Activated naive CD8-positive, alpha-beta T cell treated with anti-CD3 and anti-CD28 coated beads, Interleukin-2, amount 50 U/mL, for 24 hours (primary cell): ENCODE measurements around the gene MKLN1.

Experiments
- ATAC-seq: fragments of 150-1000 bp; cut with Tn5 transposase; one replicate; pipeline ENCODE4 v1.10.0; 2021
- DNase-seq: peaks from one replicate; pipeline ENCODE4 v3.0.0; 2021
- H3K27ac Mint-ChIP-seq: one replicate; pipeline ENCODE4 v1.8.0; 2021; ENCODE audit warnings: mild to moderate bottlenecking, mixed read lengths
- H3K27me3 Mint-ChIP-seq: one replicate; pipeline ENCODE4 v1.8.0; 2021; ENCODE audit warnings: mixed read lengths
- H3K36me3 Mint-ChIP-seq: one replicate; pipeline ENCODE4 v1.8.0; 2021; ENCODE audit warnings: low read depth, mixed read lengths
- H3K4me1 Mint-ChIP-seq: one replicate; pipeline ENCODE4 v1.8.0; 2021; ENCODE audit warnings: mixed read lengths
- H3K4me3 Mint-ChIP-seq: one replicate; pipeline ENCODE4 v1.8.0; 2021; ENCODE audit warnings: mild to moderate bottlenecking, moderate library complexity, mixed read lengths
- H3K9me3 Mint-ChIP-seq: one replicate; pipeline ENCODE4 v1.8.0; 2021; ENCODE audit warnings: mixed read lengths

The MKLN1 gene

GRCh38 chr7:131544021-131544420 is 216.3 kb downstream of the MKLN1 start:
- no peak for ATAC-seq
- Mint-ChIP-seq H3K27me3 (no peaks in the 10 kb centered on the region), H3K9me3 (no peaks in the 10 kb centered on the region), H3K4me1 (no peaks in the 10 kb centered on the region), H3K4me3 (no peak overlapping the region), H3K27ac (no peak overlapping the region), H3K36me3 (no peaks in the 10 kb centered on the region)
- DNase-seq = no peak

- H3K27ac Mint-ChIP-seq = no peak overlapping the region
- no peaks in the 10 kb centered on the region for H3K4me1 Mint-ChIP-seq
- H3K27me3 Mint-ChIP-seq = no peaks in the 10 kb centered on the region
- H3K9me3 Mint-ChIP-seq = no peaks in the 10 kb centered on the region
- H3K36me3 Mint-ChIP-seq = no peaks in the 10 kb centered on the region
- no peak for DNase-seq
- H3K4me3 Mint-ChIP-seq = no peak overlapping the region
- ATAC-seq = no peak
Observed at GRCh38 chr7:131544449-131545301, 217.0 kb downstream of the MKLN1 start.

GRCh38 chr7:131546126-131546525 is 218.4 kb downstream of the MKLN1 start:
- H3K36me3 Mint-ChIP-seq = no peaks in the 10 kb centered on the region
- no peak overlapping the region for H3K4me3 Mint-ChIP-seq
- H3K27me3 Mint-ChIP-seq = no peaks in the 10 kb centered on the region
- no peak overlapping the region for H3K27ac Mint-ChIP-seq
- H3K9me3 Mint-ChIP-seq = no peaks in the 10 kb centered on the region
- H3K4me1 Mint-ChIP-seq = no peaks in the 10 kb centered on the region
- DNase-seq (no peak), ATAC-seq (no peak)
